C4-2B (cell line): ENCODE measurements around the gene DDX18.

ENCODE experiments used
- H3K27ac ChIP-seq: fragments of 450-650 bp; 2 replicates; pipeline ENCODE4 v1.5.1; 2017
- ZFX ChIP-seq: fragments of 450-650 bp; IDR thresholded peaks from 2 replicates; pipeline ENCODE4 v1.6.1; 2017
- TF ChIP-seq, protein P1 (sequence below): fragments of 450-650 bp; conservative IDR thresholded peaks from 2 replicates; pipeline ENCODE4 v1.5.1; 2017; ENCODE audit warnings: mild to moderate bottlenecking

Gene DDX18

DNA sequence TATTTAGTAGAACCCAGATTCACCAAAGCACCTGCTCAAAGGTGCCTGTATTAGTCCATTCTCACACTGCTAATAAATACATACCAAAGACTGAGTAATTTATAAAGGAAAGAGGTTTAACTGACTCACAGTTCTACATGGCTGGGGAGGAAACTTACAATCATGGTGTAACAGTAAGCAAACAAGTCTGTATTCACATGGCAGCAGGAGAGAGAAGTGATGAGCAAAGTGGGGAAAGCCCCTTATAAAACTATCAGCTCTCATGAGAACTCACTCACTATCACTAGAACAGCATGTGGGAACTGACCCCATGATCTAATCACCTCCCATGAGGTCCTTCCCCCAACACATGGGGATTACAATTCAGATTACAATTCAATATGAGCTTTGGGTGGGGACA lies 28.0 kb upstream of the DDX18 start:
- H3K27ac ChIP-seq: no peak overlapping the region
- TF ChIP-seq, protein P1, sequence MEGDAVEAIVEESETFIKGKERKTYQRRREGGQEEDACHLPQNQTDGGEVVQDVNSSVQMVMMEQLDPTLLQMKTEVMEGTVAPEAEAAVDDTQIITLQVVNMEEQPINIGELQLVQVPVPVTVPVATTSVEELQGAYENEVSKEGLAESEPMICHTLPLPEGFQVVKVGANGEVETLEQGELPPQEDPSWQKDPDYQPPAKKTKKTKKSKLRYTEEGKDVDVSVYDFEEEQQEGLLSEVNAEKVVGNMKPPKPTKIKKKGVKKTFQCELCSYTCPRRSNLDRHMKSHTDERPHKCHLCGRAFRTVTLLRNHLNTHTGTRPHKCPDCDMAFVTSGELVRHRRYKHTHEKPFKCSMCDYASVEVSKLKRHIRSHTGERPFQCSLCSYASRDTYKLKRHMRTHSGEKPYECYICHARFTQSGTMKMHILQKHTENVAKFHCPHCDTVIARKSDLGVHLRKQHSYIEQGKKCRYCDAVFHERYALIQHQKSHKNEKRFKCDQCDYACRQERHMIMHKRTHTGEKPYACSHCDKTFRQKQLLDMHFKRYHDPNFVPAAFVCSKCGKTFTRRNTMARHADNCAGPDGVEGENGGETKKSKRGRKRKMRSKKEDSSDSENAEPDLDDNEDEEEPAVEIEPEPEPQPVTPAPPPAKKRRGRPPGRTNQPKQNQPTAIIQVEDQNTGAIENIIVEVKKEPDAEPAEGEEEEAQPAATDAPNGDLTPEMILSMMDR: no peak
- TF ChIP-seq ZFX: no peak

DNA sequence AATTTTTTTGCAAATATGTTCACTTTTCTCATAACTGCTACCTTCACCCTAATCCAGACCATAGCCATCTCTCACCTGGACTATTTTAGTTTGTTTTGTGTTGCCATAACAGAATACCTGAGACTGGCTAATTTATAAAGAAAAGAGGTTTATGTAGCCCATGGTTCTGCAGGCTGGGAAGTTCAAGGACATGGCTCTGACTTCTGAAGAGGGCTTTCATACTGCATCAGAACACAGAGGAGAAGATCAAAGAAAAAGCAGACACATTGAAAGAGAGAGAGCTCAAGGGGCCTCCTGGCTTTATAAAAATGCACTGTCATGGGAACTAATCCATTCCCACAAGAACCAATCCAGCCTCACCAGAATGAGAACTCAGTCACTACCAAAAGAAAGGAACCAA lies 25.0 kb upstream of the DDX18 start:
- TF ChIP-seq, protein P1: no peak
- TF ChIP-seq ZFX: no peak
- H3K27ac ChIP-seq: no peak overlapping the region

DNA sequence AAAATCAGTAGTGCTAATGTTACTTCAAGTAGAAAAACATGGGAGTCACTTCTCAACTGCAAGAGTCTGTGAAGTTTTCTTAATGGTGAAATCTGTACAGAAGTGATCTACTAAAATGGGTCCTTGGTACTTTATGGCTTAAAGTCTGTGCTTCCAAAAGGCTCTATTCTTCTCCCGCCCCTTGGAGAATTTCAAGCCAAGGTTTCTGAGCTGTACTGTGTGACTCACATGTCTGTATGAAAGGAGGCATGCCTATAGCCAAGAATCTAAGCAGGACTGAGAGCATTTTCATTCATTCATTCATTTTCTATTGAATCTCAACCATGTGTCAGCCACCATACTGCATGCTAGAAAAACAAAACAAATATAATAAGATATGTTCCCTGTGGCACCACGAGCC lies 19.8 kb upstream of the DDX18 start:
- H3K27ac ChIP-seq: no peak overlapping the region
- TF ChIP-seq, protein P1: no peak

DNA sequence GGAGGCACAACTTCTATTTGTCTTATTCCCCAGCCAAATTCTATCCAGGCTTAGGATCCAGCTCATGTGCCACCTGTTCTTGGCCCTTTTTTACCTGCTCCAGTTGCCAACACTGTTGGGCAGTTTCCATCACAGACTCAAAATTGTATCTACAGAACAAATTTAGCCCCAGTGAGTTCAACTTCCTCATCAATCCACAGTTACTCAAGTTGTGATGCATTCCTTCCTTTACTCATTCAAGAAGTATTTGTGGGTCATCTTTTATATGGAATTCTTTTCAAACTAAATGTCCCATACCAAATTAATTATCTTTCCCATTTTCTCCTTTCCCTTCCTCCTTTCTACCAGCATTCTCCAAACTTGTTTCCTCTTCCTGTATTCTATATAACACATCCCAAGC lies 12.7 kb upstream of the DDX18 start:
- TF ChIP-seq, protein P1: no peak
- TF ChIP-seq ZFX: no peak
- H3K27ac ChIP-seq: no peak overlapping the region

DNA sequence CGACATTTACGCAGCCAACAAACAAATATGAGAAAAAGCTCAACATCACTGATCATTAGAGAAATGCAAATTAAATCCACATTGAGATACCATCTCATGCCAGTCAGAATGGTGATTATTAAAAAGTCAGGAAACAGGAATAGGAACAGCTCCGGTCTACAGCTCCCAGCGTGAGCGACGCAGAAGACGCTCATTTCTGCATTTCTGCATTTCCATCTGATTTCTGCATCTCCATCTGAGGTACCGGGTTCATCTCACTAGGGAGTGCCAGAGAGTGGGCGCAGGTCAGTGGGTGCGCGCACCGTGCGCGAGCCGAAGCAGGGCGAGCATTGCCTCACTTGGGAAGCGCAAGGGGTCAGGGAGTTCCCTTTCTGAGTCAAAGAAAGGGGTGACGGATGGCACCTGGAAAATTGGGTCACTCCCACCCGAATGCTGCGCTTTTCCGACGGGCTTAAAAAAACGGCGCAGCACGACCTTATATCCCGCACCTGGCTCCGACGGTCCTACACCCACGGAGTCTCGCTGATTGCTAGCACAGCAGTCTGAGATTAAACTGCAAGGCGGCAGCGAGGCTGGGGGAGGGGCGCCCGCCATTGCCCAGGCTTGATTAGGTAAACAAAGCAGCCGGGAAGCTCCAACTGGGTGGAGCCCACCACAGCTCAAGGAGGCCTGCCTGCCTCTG lies 10.7 kb upstream of the DDX18 start:
- H3K27ac ChIP-seq: peak overlapping the region; percentile 53; the same call in 1 of the 2 replicates
- TF ChIP-seq, protein P1: peak; percentile 12; the same call in 1 of the 2 replicates

DNA sequence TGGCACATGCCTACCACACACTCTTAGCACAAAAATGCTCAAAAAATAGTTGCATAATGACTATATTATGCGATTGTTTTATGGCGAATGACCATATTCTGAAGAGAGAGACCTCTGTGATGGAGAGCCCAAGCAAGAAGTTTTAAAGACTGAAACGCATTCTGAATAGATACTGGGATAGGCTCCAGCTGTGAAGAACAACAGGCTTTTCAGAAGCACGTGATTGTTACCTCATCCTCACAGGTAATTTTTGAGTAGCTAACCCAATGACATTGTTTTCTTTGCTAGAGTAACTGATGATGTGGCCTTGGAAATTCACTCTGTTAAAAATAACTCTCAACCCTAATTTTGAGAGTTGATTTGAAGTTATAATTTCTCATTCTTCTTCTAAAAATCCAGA lies 2.0 kb upstream of the DDX18 start:
- H3K27ac ChIP-seq: no peak overlapping the region
- no peak for TF ChIP-seq ZFX
- TF ChIP-seq, protein P1: no peak

DNA sequence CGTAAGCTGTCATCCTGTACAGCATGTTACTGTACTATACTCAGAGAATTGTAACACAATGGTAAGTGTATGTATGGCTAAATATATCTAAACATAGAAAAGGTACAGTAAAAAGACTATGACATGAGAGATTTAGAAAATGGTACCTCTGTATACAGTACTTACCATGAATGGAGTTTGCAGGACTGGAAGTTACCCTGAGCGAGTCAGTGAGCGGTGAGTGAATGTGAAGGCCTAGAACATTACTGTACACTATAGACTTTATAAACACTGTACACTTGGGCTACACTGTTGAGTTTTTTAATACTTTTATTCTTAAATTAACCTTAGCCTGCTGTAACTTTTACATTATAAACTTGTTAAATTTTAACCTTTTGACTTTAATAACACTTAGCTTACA lies 1.5 kb downstream of the DDX18 start:
- TF ChIP-seq, protein P1: no peak
- TF ChIP-seq ZFX: no peak
- no peak overlapping the region for H3K27ac ChIP-seq
